IPS-18a (cell line): Measurements from ENCODE around the gene FOXJ2.
"Not testable (repeated sequence)": the region's sequence is repeated elsewhere in the genome, so short reads cannot be mapped to it uniquely, and the experiment has no call there.

Experiments
- H3K27ac ChIP-seq: one replicate; pipeline ENCODE4 v1.5.1; 2013; ENCODE audit warnings: low read length
- H3K27me3 ChIP-seq: one replicate; pipeline ENCODE4 v1.6.1; 2013; ENCODE audit warnings: mild to moderate bottlenecking, low read length; ENCODE audit not compliant: control insufficient read depth, insufficient read depth
- H3K36me3 ChIP-seq: one replicate; pipeline ENCODE4 v1.6.1; 2013; ENCODE audit warnings: low read depth, low read length; ENCODE audit not compliant: control insufficient read depth
- H3K4me1 ChIP-seq: one replicate; pipeline ENCODE4 v1.6.1; 2013; ENCODE audit warnings: low read depth, low read length; ENCODE audit not compliant: control insufficient read depth
- H3K4me3 ChIP-seq: one replicate; pipeline ENCODE4 v1.5.1; 2013; ENCODE audit warnings: low read length
- H3K9ac ChIP-seq: one replicate; pipeline ENCODE4 v1.6.1; 2013; ENCODE audit warnings: mild to moderate bottlenecking, low read length, moderate library complexity
- H3K9me3 ChIP-seq: one replicate; pipeline ENCODE4 v1.6.1; 2013; ENCODE audit warnings: low read depth, low read length; ENCODE audit not compliant: control insufficient read depth

FOXJ2 gene

GRCh38 chr12:8048906-8049305, 16.4 kb downstream of the FOXJ2 start:
- Histone ChIP-seq H3K9me3 (no peaks in the 10 kb centered on the region), H3K27ac (no peak overlapping the region), H3K27me3 (no peaks in the 10 kb centered on the region), H3K4me3 (no peak overlapping the region), H3K4me1 (no peaks in the 10 kb centered on the region), H3K9ac (no peak overlapping the region), H3K36me3 (peaks cover 46% of the 10 kb centered on the region)

GRCh38 chr12:8050600-8051250, 18.2 kb downstream of the FOXJ2 start:
- Histone ChIP-seq H3K36me3 (peaks cover 42% of the 10 kb centered on the region), H3K27me3 (no peaks in the 10 kb centered on the region), H3K9ac (no peak overlapping the region), H3K4me3 (no peak overlapping the region), H3K4me1 (no peaks in the 10 kb centered on the region), H3K27ac (no peak overlapping the region), H3K9me3 (no peaks in the 10 kb centered on the region)

- Histone ChIP-seq H3K9me3 (no peaks in the 10 kb centered on the region), H3K27me3 (no peaks in the 10 kb centered on the region), H3K27ac (no peak overlapping the region), H3K4me1 (no peaks in the 10 kb centered on the region), H3K9ac (no peak overlapping the region), H3K4me3 (no peak overlapping the region), H3K36me3 (peaks cover 39% of the 10 kb centered on the region)
Measured at GRCh38 chr12:8052679-8053078, 20.2 kb downstream of the FOXJ2 start.

- H3K36me3 ChIP-seq: peaks cover 20% of the 10 kb centered on the region
- no peaks in the 10 kb centered on the region for H3K27me3 ChIP-seq
- no peak overlapping the region for H3K4me3 ChIP-seq
- no peaks in the 10 kb centered on the region for H3K9me3 ChIP-seq
- H3K9ac ChIP-seq: no peak overlapping the region
- peaks cover 8% of the 10 kb centered on the region for H3K4me1 ChIP-seq
- H3K27ac ChIP-seq: no peak overlapping the region
Measured at GRCh38 chr12:8054816-8055215, 22.3 kb downstream of the FOXJ2 start.

GRCh38 chr12:8057306-8057705, 24.8 kb downstream of the FOXJ2 start:
- Histone ChIP-seq H3K27me3 (no peaks in the 10 kb centered on the region), H3K4me3 (no peak overlapping the region), H3K4me1 (peaks cover 8% of the 10 kb centered on the region), H3K9me3 (no peaks in the 10 kb centered on the region), H3K36me3 (peaks cover 10% of the 10 kb centered on the region), H3K9ac (no peak overlapping the region), H3K27ac (no peak overlapping the region)

GRCh38 chr12:8057839-8058238, 25.3 kb downstream of the FOXJ2 start:
- Histone ChIP-seq H3K27ac (no peak overlapping the region), H3K36me3 (peaks cover 7% of the 10 kb centered on the region)

GRCh38 chr12:8058506-8058905, 26.0 kb downstream of the FOXJ2 start:
- Histone ChIP-seq H3K27ac (no peak overlapping the region), H3K36me3 (peaks cover 3% of the 10 kb centered on the region), H3K27me3 (no peaks in the 10 kb centered on the region), H3K9me3 (no peaks in the 10 kb centered on the region), H3K4me3 (no peak overlapping the region), H3K9ac (no peak overlapping the region), H3K4me1 (peaks cover 8% of the 10 kb centered on the region)

More at GRCh38 chr12:8057839-8058238, 25.3 kb downstream of the FOXJ2 start:
- H3K9ac ChIP-seq: no peak overlapping the region
- no peaks in the 10 kb centered on the region for H3K9me3 ChIP-seq
- H3K4me1 ChIP-seq: peaks cover 8% of the 10 kb centered on the region
- no peak overlapping the region for H3K4me3 ChIP-seq
- H3K27me3 ChIP-seq: no peaks in the 10 kb centered on the region

GRCh38 chr12:8064131-8064530, 31.6 kb downstream of the FOXJ2 start:
- Histone ChIP-seq H3K36me3 (no peaks in the 10 kb centered on the region), H3K4me3 (no peak overlapping the region), H3K9ac (no peak overlapping the region), H3K4me1 (no peaks in the 10 kb centered on the region), H3K9me3 (no peaks in the 10 kb centered on the region), H3K27ac (no peak overlapping the region), H3K27me3 (no peaks in the 10 kb centered on the region)

- H3K9me3 ChIP-seq: no peaks in the 10 kb centered on the region
- H3K9ac ChIP-seq: no peak within 1 kb of the TSS
- no peaks in the 10 kb centered on the region for H3K36me3 ChIP-seq
- H3K27ac ChIP-seq: no peak within 1 kb of the TSS
- no peaks in the 10 kb centered on the region for H3K4me1 ChIP-seq
- H3K4me3 ChIP-seq: no peak within 1 kb of the TSS
- no peaks in the 10 kb centered on the region for H3K27me3 ChIP-seq
Measured at GRCh38 chr12:8065991-8066594, 33.6 kb downstream of the FOXJ2 start, which contains the start of gene C3AR1. C3AR1 (minus strand) TSS chr12:8066359; CDS start chr12:8060185, 6,174 bp downstream.

GRCh38 chr12:8069582-8069981, 37.1 kb downstream of the FOXJ2 start:
- H3K9me3 ChIP-seq: no peaks in the 10 kb centered on the region
- no peaks in the 10 kb centered on the region for H3K27me3 ChIP-seq

GRCh38 chr12:8071820-8072219, 39.3 kb downstream of the FOXJ2 start:
- H3K9ac ChIP-seq, H3K36me3 ChIP-seq: not testable (repeated sequence)

More at GRCh38 chr12:8069582-8069981, 37.1 kb downstream of the FOXJ2 start:
- Histone ChIP-seq H3K4me1 (no peaks in the 10 kb centered on the region), H3K4me3 (no peak overlapping the region), H3K9ac (no peak overlapping the region), H3K36me3 (no peaks in the 10 kb centered on the region), H3K27ac (no peak overlapping the region)

GRCh38 chr12:8075935-8076334, 43.4 kb downstream of the FOXJ2 start:
- Histone ChIP-seq H3K9ac (no peak overlapping the region), H3K4me1 (peaks cover 15% of the 10 kb centered on the region), H3K9me3 (no peaks in the 10 kb centered on the region), H3K27ac (no peak overlapping the region), H3K36me3 (no peaks in the 10 kb centered on the region), H3K4me3 (no peak overlapping the region), H3K27me3 (no peaks in the 10 kb centered on the region)

More at GRCh38 chr12:8071820-8072219, 39.3 kb downstream of the FOXJ2 start:
- not testable (repeated sequence) for H3K4me1 ChIP-seq, H3K4me3 ChIP-seq, H3K27me3 ChIP-seq, H3K9me3 ChIP-seq, H3K27ac ChIP-seq
